PFSK-1 (cell line): ENCODE results near the gene ARHGEF33.

Experiments used
- FOXP2 ChIP-seq: optimal IDR thresholded peaks from 2 replicates; pipeline ENCODE3; 2011; ENCODE audit warnings: borderline replicate concordance, control low read depth, inconsistent platforms; ENCODE audit not compliant: insufficient read depth; ENCODE audit errors: extremely low read length, extremely low read depth
- POLR2AphosphoS5 ChIP-seq: IDR thresholded peaks from 2 replicates; pipeline ENCODE4 v1.6.1; 2012; ENCODE audit warnings: low read depth, mild to moderate bottlenecking, control low read depth, low read length, moderate library complexity
- REST ChIP-seq, 2 experiments: IDR thresholded peaks; 2 replicates each; pipeline versions ENCODE4 v1.6.1 to v1.8.0; 2011 to 2012; ENCODE audit warnings: low read depth in 2 of 2, low read length in 2 of 2, control low read depth in 1 of 2, inconsistent platforms in 1 of 2, mild to moderate bottlenecking in 1 of 2, moderate library complexity in 1 of 2; ENCODE audit not compliant: insufficient read depth in 1 of 2
- SIN3A ChIP-seq: IDR thresholded peaks from 2 replicates; pipeline ENCODE4 v1.6.1; 2012; ENCODE audit warnings: mild to moderate bottlenecking, low read length, moderate library complexity, borderline replicate concordance; ENCODE audit not compliant: insufficient read depth
- TAF1 ChIP-seq: IDR thresholded peaks from 2 replicates; pipeline ENCODE4 v1.6.1; 2012; ENCODE audit warnings: low read length, control low read depth, borderline replicate concordance; ENCODE audit not compliant: insufficient read depth

Gene ARHGEF33

DNA sequence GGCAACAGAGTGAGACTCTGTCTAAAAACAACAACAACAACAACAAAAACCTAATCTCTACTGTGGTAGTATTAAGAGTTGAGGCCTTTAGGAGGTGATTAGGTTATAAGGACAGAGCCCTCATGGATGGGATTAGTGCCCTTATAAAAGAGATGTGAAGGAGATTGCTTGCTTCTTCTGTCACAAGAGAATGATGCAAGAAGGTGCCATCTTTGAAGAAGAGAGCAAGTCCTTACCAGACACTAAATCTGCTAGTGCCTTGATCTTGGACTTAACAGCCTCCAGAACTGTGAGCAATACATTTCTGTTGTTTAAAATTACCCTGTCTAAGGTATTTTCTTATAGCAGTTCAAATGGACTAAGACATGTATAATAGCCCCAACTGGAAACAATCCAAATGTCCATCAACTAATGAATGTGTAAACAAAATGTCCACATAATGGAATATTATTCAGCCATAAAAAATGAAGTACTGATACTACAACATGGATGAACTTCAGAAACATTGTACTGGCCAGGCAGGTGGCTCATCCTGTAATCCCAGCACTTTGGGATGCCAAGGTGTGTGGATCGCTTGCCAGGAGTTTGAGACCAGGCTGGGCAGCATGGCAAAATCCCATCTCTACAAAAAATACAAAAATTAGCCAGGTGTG, 1.6 kb upstream of the ARHGEF33 start:
- TF ChIP-seq POLR2AphosphoS5 = no peak
- TF ChIP-seq FOXP2 = no peak
- no peak for TF ChIP-seq TAF1
- TF ChIP-seq REST (IDR thresholded peaks at IDR 0.05; ENCODE audit: insufficient read depth in 1 of 2, low read depth in 2 of 2, low read length in 2 of 2) = no peak
- no peak for TF ChIP-seq SIN3A

GRCh38 chr2:38889045-38889444, 630 bp upstream of the ARHGEF33 start:
- TF ChIP-seq REST (IDR thresholded peaks at IDR 0.05; ENCODE audit: insufficient read depth in 1 of 2, low read depth in 2 of 2, low read length in 2 of 2) (no peak), SIN3A (no peak)

- TF ChIP-seq TAF1 (no peak), FOXP2 (no peak), SIN3A (no peak)
Measured at GRCh38 chr2:38892819-38893218, 3.1 kb downstream of the ARHGEF33 start.

- TF ChIP-seq FOXP2 = no peak
- no peak for TF ChIP-seq REST (IDR thresholded peaks at IDR 0.05; ENCODE audit: insufficient read depth in 1 of 2, low read depth in 2 of 2, low read length in 2 of 2)
- TF ChIP-seq POLR2AphosphoS5 = no peak
Measured at GRCh38 chr2:38898256-38898655, 8.6 kb downstream of the ARHGEF33 start.

DNA sequence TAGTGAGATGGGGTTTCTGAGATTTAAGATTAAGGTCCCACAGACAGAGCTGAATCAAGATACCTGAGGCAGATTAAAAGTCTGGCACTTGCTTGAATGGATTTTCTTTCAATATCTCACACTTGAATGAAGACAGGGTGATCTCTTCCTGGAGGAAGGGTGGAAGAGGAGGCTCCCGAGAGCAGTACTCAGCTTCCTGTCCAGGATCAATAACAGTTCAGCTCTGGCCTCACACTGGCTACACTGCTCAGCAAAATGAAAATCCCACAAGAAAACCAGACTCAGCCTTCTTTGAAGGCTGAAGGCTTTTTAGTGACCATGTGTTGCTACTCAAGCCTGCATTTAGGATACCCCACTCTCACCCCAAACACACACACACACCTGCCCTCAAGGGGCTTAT, 11.1 kb downstream of the ARHGEF33 start:
- TF ChIP-seq POLR2AphosphoS5 (no peak), FOXP2 (no peak), TAF1 (no peak)

- no peak for TF ChIP-seq POLR2AphosphoS5
- no peak for TF ChIP-seq FOXP2
- no peak for TF ChIP-seq SIN3A
- no peak for TF ChIP-seq REST (IDR thresholded peaks at IDR 0.05; ENCODE audit: insufficient read depth in 1 of 2, low read depth in 2 of 2, low read length in 2 of 2)
- no peak for TF ChIP-seq TAF1
Measured at GRCh38 chr2:38905251-38905650, 15.6 kb downstream of the ARHGEF33 start.
